HG03103 (cell line): ENCODE results near the gene SGCB.
"Not testable (repeated sequence)": the region's sequence is repeated elsewhere in the genome, so short reads cannot be mapped to it uniquely, and the experiment has no call there.

Experiments used
- ATAC-seq: cut with Tn5 transposase; IDR thresholded peaks from one replicate; pipeline ENCODE4 v1.9.1; 2021; ENCODE audit warnings: low read depth; ENCODE audit not compliant: unreplicated experiment

The SGCB gene

GRCh38 chr4:52038103-52038912 lies at the start of gene SGCB:
Gene SGCB (minus strand): TSS chr4:52038299. CDS start chr4:52038259, 40 bp downstream.
- peak; percentile 90 for ATAC-seq

- not testable (repeated sequence) for ATAC-seq
Measured at GRCh38 chr4:52086425-52086824, 48.3 kb upstream of the SGCB start.

GRCh38 chr4:52081216-52081615 lies 43.1 kb upstream of the SGCB start:
- ATAC-seq: no peak

- ATAC-seq: no peak
Measured at GRCh38 chr4:52079659-52080058, 41.6 kb upstream of the SGCB start.

- no peak for ATAC-seq
Measured at GRCh38 chr4:52076731-52077130, 38.6 kb upstream of the SGCB start.

- no peak for ATAC-seq
Measured at GRCh38 chr4:52071791-52072546, 33.9 kb upstream of the SGCB start.

- ATAC-seq: no peak
Measured at GRCh38 chr4:52069571-52069970, 31.5 kb upstream of the SGCB start.

GRCh38 chr4:52059372-52059771 lies 21.3 kb upstream of the SGCB start:
- no peak for ATAC-seq

- ATAC-seq: no peak
Measured at GRCh38 chr4:52058275-52058674, 20.2 kb upstream of the SGCB start.

GRCh38 chr4:52057196-52057595 lies 19.1 kb upstream of the SGCB start:
- ATAC-seq: no peak

- ATAC-seq: no peak
Measured at GRCh38 chr4:52054254-52054653, 16.2 kb upstream of the SGCB start.

GRCh38 chr4:52052475-52052780 lies 14.3 kb upstream of the SGCB start:
- peak; percentile 56 for ATAC-seq

GRCh38 chr4:52051615-52052474 lies 13.7 kb upstream of the SGCB start:
- ATAC-seq: peak; percentile 56

- peak; percentile 44 for ATAC-seq
Measured at GRCh38 chr4:52051213-52051614, 13.1 kb upstream of the SGCB start, which contains the start of gene SPATA18. Gene SPATA18 (plus strand): TSS chr4:52051304. CDS start chr4:52051705, 401 bp downstream.

GRCh38 chr4:52049266-52049665 lies 11.2 kb upstream of the SGCB start:
- ATAC-seq: no peak

- no peak for ATAC-seq
Measured at GRCh38 chr4:52045028-52045427, 6.9 kb upstream of the SGCB start.

- ATAC-seq: peak; percentile 42
Measured at GRCh38 chr4:52037689-52038102, 403 bp downstream of the SGCB start.

GRCh38 chr4:52036886-52037530 lies 1.1 kb downstream of the SGCB start:
- no peak for ATAC-seq

- no peak for ATAC-seq
Measured at GRCh38 chr4:52035190-52035589, 2.9 kb downstream of the SGCB start.

GRCh38 chr4:52032005-52032404 lies 6.1 kb downstream of the SGCB start:
- no peak for ATAC-seq
